Activated CD4-positive, alpha-beta T cell treated with anti-CD3 and anti-CD28 coated beads, Interleukin-2, amount 50 U/mL, for 1 hour (primary cell): Measurements from ENCODE around the gene ZCCHC9.
"Not testable (repeated sequence)": the region's sequence is repeated elsewhere in the genome, so short reads cannot be mapped to it uniquely, and the experiment has no call there.

Experiments
- DNase-seq: peaks from one replicate; pipeline ENCODE4 v3.0.0-alpha.2; 2020

The ZCCHC9 gene, protein sequence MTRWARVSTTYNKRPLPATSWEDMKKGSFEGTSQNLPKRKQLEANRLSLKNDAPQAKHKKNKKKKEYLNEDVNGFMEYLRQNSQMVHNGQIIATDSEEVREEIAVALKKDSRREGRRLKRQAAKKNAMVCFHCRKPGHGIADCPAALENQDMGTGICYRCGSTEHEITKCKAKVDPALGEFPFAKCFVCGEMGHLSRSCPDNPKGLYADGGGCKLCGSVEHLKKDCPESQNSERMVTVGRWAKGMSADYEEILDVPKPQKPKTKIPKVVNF

DNA sequence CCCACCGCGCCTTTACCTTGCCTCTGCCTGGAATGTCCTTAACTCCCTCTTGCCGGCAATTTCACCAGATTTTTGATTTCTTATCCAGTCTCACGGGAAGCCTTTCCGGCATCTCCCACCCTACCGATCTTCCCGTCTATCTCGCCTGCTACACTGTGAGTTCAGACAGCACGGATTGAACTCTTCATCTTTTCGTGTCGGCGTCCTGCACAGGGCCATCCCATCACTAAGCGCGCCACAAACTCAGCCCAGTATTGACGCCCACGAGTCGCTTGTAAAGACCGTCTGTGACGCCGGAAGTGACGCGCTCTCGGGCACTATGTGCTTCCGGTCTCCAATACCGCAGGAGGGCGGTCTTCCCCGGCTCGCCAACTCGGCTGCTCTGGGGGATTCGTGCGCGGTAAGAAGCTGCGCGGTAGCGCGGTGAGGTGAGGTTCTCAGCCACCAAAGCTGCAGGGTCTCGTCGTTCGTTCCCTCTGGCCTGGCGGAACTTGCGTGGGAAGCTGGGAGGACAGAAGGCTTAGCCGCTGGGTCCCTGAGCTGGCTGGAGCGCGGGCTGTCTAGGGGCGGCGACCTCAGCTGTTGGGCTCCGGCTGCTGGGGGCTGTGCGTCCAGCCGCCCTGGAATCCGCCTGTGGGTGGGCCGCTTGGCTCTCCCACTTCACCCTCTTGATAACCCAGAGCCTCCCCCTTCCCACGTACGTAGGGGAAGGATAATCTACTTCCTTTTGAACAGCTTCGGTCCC is at the start of gene ZCCHC9:
Gene ZCCHC9, plus strand, starts transcription at position 317 of the 745 bp plus-strand sequence. CDS start 3,171 bp downstream, outside the sequence.
- peak; percentile 93 for DNase-seq

DNA sequence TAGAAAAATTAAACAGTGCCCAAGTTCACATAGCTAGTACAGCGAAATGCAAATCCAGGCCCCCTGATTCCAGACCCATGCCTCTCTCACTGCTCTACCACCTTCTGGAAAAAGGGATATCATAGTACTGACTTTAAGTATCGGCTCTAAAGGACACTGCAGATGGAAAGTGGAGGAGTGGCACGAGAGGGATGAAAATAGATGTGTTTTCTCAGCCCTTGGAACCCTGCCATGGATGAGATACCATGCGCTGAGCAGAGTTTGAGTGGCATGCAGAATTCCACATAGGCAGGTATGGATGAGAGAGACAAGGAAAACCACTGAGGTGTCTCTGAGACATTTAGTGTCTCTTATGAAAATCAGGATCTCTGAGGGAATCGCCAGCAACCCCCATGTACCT is 49.5 kb upstream of the ZCCHC9 start:
- DNase-seq, result no peak

DNA sequence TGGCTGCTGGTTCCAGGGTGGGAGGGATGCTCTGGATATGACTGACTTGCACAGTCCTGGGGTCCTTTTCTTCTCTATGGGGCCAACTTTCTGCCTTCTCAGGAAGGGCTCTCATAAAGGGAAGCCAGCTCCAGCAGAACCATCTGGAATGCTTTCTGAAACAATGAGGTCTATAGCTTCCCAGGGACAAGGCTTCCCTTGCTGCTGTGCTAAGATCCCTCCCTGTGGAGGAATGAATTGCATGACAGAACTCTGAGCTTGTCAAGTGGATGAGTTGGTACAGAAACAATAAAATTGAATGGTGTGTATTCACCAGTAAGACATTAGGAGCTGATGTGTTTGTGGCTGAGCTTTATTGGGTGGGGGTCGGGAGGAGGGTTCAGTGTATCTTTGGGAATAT is 48.5 kb upstream of the ZCCHC9 start:
- DNase-seq, result no peak

DNA sequence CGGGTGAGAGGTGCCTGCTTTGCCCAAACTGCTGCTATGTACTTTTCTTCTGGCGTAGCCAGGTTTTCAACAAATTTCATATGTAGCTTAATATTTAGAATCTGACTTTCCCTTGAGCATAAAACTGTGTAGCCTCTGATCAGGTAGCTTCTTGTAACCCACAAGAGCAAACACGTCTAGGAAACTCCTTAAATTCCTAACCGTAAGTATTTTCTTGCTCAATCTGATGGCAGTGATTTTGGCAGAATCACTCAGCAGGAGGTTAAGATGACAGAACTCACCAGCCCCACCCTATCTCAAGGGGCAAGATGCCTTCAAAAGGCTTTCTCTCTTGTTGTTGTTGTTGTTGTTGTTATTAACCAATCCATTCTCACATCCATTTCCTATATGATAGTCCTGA is 47.5 kb upstream of the ZCCHC9 start:
- DNase-seq, result no peak

DNA sequence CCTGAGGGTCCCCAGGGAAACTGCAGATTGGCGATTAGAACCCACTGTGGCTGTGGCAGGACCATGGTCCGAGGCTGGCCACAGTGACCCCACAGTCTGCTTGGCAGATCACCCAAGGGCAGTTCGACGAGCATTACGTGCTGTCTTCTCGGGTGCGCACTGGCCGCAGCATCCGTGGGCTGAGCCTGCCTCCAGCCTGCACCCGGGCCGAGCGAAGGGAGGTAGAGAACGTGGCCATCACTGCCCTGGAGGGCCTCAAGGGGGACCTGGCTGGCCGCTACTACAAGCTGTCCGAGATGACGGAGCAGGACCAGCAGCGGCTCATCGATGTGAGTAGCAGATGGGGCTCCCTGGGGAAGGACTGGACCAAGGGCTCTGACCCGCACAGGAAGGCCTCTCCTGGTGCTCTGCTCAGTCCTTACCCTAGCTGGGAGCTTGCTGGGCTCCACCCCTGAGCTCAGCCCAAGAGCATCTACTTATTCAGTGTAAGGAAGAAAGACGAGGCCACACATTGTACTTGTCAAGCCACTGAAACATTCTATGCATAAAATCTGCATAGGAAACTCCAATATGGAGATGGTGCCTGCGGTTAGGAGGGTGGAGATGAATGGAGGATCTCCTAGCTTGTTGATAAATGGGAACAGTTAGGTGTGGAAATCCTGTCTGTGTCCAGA is 46.4 kb upstream of the ZCCHC9 start:
- no peak for DNase-seq

DNA sequence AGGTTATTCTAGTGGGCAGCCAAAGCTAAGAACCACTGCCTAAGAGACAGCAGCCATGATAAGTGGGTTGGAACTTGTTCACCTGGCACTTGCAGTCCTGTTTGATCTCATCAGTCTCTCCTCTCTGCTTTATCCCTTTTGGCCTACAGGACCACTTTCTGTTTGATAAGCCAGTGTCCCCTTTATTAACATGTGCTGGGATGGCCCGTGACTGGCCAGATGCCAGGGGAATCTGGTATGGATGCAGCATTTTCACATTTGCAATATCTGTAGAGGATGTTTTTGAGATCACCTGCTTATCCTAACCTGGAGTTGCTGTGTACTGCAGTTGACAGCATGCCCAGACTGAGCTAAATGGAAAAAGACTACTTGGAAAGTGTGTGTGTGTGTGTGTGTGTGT is 44.6 kb upstream of the ZCCHC9 start:
- DNase-seq, result no peak

DNA sequence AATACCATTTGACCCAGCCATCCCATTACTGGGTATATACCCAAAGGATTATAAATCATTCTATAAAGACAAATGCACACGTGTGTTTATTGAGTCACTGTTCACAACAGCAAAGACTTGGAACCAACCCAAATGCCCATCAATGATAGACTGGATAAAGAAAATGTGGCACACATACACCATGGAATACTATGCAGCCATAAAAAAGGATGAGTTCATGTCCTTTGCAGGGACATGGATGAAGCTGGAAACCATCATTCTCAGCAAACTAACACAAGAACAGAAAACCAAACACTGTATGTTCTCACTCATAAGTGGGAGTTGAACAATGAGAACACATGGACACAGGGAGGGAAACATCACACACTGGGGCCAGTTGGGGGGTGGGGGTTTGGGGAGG is 38.6 kb upstream of the ZCCHC9 start:
- not testable (repeated sequence) for DNase-seq

DNA sequence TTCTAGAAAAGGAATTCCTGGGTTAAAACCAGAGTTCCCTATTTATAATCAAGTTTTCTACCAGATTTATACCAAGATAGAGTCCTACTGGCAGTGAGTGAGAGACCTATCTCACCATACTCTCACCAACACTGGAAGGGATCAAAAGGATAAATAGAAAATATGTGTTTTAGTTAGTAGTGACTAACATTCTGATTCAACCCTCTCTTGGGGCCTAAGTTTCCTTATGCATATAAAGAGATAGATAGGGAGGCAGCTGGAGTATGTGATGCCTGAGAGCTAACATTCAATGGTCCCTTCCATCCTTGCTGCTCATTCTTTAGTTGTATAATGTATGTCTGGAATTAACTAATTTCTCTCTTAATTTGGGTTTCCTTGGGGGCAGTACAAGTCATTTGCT is 36.3 kb upstream of the ZCCHC9 start:
- DNase-seq, result no peak

DNA sequence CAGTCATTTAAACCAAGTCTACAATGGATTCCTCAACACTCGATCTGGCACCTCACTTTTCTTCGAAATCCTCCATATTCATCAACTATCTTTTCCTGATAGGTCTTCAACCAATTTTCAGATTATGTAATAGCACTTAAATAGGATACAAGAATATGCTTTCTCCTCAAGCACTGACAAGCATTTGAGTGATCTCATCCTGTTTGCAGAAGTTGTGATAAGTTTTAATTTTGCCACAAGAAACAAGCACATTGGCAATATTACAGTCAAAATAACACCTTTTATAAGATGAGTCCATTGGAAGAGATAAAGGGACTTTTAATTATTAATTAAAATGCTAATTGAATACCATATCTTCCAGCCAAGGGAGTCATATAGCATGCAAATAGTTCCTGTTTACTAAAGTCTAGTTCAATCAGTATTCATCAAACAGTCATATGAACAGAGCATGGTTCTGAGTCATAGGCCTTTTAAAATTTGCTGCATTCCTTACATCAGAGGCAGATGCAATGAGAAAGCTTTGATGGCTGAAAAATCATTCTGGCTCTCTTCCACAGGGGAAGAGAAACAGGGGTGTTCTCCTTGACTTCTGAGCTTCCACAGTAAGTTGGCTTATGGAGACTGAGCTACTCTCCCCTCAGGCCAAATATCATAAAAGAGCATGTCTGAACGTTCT is 32.7 kb upstream of the ZCCHC9 start:
- DNase-seq, result no peak

DNA sequence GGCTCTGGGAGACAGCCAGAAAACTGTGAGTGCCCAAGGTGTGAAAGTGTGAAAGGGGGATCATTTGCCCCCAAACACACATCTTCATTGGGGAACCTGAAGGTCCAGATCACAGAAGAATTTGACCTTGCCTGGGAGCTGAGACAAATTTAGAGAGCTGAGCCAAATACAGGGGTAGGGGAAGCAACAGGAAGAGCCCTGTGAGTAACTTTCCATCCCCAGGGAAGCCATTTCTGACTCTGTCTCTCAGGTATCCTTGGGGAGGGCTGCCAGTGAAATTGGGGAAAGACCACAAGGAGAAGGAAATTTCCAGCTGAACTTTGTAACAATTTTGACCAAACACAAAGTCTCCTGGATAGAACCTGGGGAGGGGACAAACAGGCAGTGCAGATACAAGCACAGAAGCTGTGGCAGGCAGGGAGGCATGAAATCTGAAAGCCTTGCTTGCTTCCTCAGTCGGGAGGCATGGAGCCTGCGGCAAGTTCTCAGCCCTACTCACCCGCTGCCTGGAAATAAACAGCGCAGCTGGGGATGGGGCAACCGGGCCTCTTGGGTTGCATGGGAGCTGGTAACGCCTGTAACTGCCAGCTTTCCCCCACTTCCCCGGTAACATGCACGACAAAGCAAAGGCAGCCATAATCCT is 31.5 kb upstream of the ZCCHC9 start:
- DNase-seq, result no peak

DNA sequence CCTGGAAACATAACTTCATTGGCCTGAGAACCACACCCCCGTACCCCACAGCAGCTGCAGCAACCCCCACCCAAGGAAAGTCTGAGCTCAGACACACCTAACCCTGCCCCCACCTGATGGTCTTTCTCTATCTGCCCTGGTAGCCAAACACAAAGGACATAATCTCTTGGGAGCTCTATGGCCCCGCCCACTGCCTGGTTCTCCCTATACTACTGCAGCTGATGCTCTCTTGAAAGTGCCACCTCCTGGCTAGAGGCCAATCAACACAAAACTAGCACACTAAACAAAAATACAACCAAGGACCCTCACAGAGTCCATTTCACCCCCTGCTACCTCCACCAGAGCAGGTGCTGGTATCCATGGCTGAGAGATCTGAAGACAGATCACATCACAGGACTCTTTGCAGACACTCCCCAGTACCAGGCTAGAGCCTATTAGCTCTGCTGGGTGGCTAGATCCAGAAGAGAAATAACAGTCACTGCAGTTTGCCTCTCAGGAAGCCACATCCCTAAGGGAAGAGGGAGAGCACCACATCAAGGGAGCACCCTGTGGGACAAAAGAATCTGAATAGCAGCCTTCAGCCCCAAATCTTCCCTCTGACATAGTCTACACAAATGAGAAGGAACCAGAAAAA is 30.9 kb upstream of the ZCCHC9 start:
- DNase-seq, result not testable (repeated sequence)

DNA sequence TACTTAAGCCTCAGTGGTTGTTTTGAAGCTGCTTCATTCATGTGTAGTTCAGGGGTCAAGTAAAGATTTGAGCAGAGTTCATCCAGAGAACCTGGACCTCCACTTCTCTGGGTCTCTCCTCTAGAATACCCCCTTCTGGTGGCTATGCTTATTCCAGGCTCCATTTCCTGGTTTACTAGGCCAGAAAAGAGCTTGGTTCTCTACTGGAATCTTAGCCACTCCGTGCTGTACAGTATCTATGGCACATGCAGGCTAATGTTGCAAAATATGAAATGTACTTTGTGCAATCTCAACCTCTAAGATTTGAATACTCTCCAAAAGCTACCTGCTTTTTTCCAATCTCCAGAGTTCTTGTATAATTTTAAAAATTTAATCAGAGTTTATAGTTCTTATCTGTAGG is 17.4 kb upstream of the ZCCHC9 start:
- DNase-seq, result no peak

DNA sequence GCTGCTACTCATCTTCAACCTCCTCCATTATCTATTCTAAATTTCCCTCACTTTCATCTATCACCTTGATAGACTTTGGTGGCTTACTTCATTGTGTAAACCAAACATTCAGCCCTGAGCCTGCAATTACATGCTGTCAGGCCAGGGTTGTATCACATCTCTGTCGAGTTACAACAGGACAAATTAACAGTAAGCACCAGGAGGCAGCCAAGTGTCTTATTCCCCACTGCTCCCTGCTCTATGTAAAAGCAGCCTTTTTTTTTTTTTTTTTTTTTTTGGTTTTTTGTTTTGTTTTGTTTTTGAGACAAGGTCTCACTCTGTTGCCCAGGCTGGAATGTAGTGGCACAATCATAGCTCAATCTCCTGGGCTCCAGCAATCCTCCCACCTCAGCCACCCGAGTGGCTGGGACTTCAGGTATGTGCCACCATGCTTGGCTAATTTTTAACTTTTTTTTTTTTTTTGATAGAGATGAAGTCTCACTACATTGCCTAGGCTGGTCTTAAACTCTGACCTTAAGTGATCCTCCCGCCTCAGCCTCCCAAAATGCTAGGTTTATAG is 15.2 kb upstream of the ZCCHC9 start:
- DNase-seq, result no peak

DNA sequence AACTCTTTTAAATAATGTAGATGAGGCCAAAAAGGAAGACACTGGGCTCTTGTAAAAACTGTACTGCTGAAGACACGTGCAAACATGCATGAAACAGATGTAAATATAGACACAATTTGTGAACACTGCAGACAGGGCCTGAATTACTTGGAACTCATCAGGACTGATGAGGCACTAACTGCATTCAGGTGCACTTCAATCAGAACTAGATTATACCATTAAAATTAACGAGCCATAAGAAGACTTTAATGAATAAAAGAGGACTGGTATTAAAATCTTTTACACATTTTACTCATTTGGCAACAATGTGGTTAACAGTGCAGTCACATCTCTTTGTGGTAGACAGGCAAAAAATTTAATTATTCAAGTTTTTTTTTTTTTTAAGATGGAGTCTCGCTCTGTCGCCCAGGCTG is 13.4 kb upstream of the ZCCHC9 start:
- no peak for DNase-seq

DNA sequence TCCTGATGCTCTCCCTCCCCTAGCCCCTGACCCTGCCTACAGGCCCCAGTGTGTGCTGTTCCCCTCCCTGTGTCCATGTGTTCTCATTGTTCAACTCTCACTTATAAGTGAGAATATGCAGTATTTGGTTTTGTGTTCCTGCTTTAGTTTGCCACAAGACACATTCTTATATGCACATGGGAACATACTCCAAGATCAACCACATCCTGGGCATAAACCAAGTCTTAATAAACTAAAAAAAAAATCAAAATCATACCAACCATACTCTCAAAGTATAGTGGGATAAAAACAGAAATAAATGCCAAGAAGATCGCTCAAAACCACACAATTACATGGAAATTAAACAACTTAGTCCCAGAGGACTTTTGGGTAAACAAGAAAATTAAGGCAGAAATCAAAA is 11.2 kb upstream of the ZCCHC9 start:
- no peak for DNase-seq

DNA sequence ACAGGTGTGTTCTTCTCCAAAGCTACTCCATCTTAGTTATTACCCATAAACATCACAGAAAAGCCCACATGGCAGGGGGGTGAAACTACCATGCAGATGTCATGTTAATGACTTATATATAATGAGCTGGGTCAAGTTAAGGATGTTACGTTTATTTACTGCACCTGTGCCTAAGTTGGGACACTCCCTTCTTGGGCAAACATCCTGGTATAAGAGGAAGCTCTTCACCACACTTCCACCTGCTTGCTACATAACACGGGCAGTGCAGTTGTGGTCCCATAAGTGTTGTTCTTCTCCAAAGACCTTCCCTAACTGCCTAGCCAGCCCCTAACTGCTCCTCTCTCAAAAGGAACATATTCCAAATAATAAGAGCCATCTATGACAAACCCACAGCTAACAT is 9.3 kb upstream of the ZCCHC9 start:
- no peak for DNase-seq

DNA sequence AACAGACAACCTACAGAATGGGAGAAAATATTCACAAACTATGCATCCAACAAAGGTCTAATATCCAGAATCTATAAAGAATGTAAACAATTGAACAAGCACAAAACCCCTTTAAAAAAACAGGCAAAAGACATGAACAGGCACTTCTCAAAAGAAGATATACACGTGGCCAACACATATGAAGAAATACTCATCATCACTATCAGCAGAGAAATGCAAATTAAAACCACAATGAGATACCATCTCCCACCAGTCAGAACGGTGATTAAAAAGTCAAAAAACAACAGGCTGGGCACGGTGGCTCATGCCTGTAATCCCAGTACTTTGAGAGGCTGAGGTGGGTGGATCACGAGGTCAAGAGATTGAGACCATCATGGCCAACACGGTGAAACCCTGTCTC is 7.4 kb upstream of the ZCCHC9 start:
- not testable (repeated sequence) for DNase-seq

DNA sequence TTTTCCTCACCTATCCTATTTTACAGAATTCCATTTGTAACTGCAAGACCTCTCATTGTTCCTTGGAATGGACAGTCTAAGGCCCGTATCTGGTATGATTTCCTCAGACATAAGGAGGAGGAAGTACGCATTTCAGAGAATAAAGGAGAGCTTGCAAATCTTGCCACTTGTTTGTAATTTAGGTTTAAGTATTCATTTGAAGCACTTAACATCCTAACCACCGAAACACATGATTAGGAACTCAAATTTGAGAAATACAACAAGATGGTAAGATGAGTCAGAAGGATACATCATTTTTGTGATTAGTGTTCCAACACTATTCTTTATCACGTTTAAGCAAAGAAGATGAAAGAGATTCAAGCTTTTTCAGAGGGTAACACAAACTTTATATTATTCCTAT is 3.9 kb upstream of the ZCCHC9 start:
- DNase-seq, result no peak

DNA sequence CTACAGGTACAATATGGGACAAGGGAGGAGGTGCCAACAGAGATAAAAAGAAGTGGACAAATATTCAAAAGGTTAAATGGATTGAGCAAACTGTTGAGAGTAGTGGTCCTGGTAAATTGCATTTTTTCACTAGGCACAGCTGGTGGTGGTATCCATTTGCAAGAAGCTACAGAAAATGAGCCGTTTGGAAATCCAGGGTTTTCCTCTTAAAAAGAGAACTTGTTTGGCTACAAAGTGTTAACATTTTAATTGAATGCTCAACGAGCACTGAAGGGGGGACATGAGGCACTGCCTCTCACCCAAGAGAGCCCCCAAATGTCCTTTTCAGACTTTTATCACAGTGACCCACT is 491 bp upstream of the ZCCHC9 start:
- no peak for DNase-seq

DNA sequence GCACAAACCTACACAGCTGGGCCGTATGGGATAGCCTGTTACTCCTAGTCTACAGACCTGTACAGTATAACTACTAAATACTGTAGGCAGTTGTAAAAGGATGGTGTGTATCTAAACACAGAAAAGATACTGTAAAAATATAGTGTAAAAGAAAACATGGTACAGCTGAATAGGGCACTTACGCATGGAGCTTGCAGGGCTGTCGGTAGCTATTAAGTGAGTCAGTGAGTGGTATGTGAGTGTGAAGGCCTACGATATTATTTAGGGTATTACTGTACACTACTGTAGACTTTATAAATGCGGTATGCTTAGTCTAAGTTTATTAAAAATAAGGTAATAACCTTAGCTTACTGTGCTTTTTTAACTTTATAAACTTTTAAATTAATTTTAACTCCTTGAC is 1.2 kb downstream of the ZCCHC9 start:
- no peak for DNase-seq

DNA sequence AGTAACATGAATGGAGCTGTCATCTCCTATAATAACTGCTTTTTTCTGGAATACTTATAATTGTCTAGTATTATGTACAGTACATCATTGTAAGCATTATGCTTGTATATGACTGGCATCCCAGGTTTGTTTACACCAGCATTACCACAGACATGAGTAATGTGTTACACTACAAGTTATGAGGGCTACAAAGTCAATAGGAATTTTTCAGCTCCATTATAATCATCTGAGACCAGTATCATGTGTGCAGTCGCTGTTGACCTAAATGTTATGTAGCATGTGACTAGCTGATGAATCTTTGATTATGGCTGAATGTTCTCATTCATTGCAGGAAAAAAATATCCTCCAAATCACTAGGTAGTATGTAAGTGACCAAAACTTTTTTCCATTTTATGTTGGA is 2.2 kb downstream of the ZCCHC9 start:
- no peak for DNase-seq

DNA sequence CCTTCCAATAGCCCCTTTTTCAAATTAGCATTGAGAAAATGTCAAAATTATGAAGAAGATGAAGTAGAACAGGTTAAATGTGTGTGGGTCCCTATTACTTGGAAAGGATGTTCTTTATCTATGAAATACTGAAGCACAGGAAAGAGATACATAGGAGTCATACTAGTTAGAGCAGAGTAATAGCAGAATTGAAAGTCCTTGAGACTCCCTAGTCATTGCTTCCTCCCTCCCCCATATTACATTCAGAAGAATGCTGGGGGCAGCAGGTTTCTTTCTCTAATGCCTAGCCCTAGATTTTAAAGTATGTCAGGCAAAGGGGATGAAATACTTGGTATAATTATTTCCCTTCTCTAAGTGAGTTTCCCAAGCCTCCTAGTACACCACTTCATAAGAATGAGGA is 4.4 kb downstream of the ZCCHC9 start:
- DNase-seq, result no peak
